BLaER1 treated with 17β-estradiol and CSF1 and Interleukin-3, amounts not matched to agents 10 nM and 100 nM (cell line): Measurements from ENCODE around the gene LSG1.
A peak's percentile ranks its signal among the peaks of the same experiment; 100 is the strongest.

Source experiments
- H3K27ac ChIP-seq, 11 experiments: shearing (Covaris generic); formaldehyde crosslinking; 2 replicates each; pipeline ENCODE4 v1.8.1; 2022
- H3K27me3 ChIP-seq, 11 experiments: shearing (Covaris generic); formaldehyde crosslinking; 2 replicates each; pipeline ENCODE4 v1.8.1; 2022
- H3K36me3 ChIP-seq, 11 experiments: shearing (Covaris generic); formaldehyde crosslinking; 2 replicates each; pipeline ENCODE4 v1.8.1; 2022
- H3K4me1 ChIP-seq, 10 experiments: shearing (Covaris generic); formaldehyde crosslinking; 2 replicates each; pipeline ENCODE4 v1.8.1; 2022
- H3K4me2 ChIP-seq, 11 experiments: shearing (Covaris generic); formaldehyde crosslinking; 2 replicates each; pipeline ENCODE4 v1.8.1; 2022
- H3K4me3 ChIP-seq, 10 experiments: shearing (Covaris generic); formaldehyde crosslinking; 2 replicates each; pipeline ENCODE4 v1.8.1; 2022
- H3K9ac ChIP-seq, 11 experiments: shearing (Covaris generic); formaldehyde crosslinking; 2 replicates each; pipeline ENCODE4 v1.8.1; 2022
- H3K9me3 ChIP-seq, 11 experiments: shearing (Covaris generic); formaldehyde crosslinking; replicated peaks in 1 of 11; 2 replicates each; pipeline ENCODE4 v1.8.1; 2022
- H4K20me1 ChIP-seq, 11 experiments: shearing (Covaris generic); formaldehyde crosslinking; 2 replicates each; pipeline ENCODE4 v1.8.1; 2022
- Cebpa-rat ChIP-seq, 11 experiments: shearing (Covaris generic); IDR thresholded peaks; 2 replicates each; pipeline ENCODE4 v1.8.1; 2022

Gene LSG1

GRCh38 chr3:194671900-194672808 is at the start of gene LSG1:
LSG1 (minus strand) TSS chr3:194672191; CDS start chr3:194672162, 29 bp downstream.
- H4K20me1 ChIP-seq = peaks cover 0 to 42% (median 30%) of the 10 kb centered on the region in 11 experiments; a peak in 16 of 22 replicates
- H3K4me1 ChIP-seq = peaks cover 21 to 36% (median 31%) of the 10 kb centered on the region in 10 experiments
- no peak for TF ChIP-seq Cebpa-rat (IDR thresholded peaks at IDR 0.05)
- peak within 1 kb of the TSS; percentile 74 to 93 (median 87) for H3K4me2 ChIP-seq
- H3K36me3 ChIP-seq = peaks cover 13 to 36% (median 29%) of the 10 kb centered on the region in 11 experiments
- no peaks in the 10 kb centered on the region for H3K9me3 ChIP-seq
- H3K27ac ChIP-seq = peak within 1 kb of the TSS; percentile 90 to 99 (median 98)
- no peaks in the 10 kb centered on the region for H3K27me3 ChIP-seq
- peak within 1 kb of the TSS; percentile 71 to 96 (median 84) for H3K4me3 ChIP-seq
- peak within 1 kb of the TSS; percentile 84 to 98 (median 95) for H3K9ac ChIP-seq

- Histone ChIP-seq H3K9me3 (peaks cover 0 to 10% (median 0%) of the 10 kb centered on the region in 11 experiments; a peak in 3 of 22 replicates), H3K27me3 (no peaks in the 10 kb centered on the region), H3K4me2 (no peak overlapping the region), H3K4me1 (peaks cover 0 to 25% (median 4%) of the 10 kb centered on the region in 10 experiments; a peak in 5 of 20 replicates), H3K27ac (no peak overlapping the region), H3K36me3 (no peaks in the 10 kb centered on the region), H3K4me3 (no peak overlapping the region), H3K9ac (no peak overlapping the region), H4K20me1 (no peaks in the 10 kb centered on the region)
- TF ChIP-seq Cebpa-rat (IDR thresholded peaks at IDR 0.05) = no peak
Observed at GRCh38 chr3:194720048-194720447, 48.1 kb upstream of the LSG1 start.

- no peak overlapping the region for H3K4me2 ChIP-seq
- H3K27ac ChIP-seq = no peak overlapping the region
- no peak overlapping the region for H3K4me3 ChIP-seq
- no peak overlapping the region for H3K9ac ChIP-seq
- H4K20me1 ChIP-seq = no peaks in the 10 kb centered on the region
- TF ChIP-seq Cebpa-rat (IDR thresholded peaks at IDR 0.05) = no peak
- peaks cover 0 to 10% (median 0%) of the 10 kb centered on the region in 11 experiments; a peak in 3 of 22 replicates for H3K9me3 ChIP-seq
- H3K27me3 ChIP-seq = no peaks in the 10 kb centered on the region
- peaks cover 0 to 23% (median 6%) of the 10 kb centered on the region in 10 experiments; a peak in 10 of 20 replicates for H3K4me1 ChIP-seq
- no peaks in the 10 kb centered on the region for H3K36me3 ChIP-seq
Observed at GRCh38 chr3:194718079-194718478, 46.1 kb upstream of the LSG1 start.

GRCh38 chr3:194715022-194715800 is 43.2 kb upstream of the LSG1 start:
- no peak for TF ChIP-seq Cebpa-rat (IDR thresholded peaks at IDR 0.05)
- Histone ChIP-seq H4K20me1 (no peaks in the 10 kb centered on the region), H3K27ac (no peak overlapping the region), H3K27me3 (no peaks in the 10 kb centered on the region), H3K4me3 (no peak overlapping the region), H3K4me2 (peak overlapping the region in 3 of 11 experiments; percentile 13 to 29 (median 16); a peak in 2 of 22 replicates), H3K9me3 (peaks cover 0 to 10% (median 0%) of the 10 kb centered on the region in 11 experiments; a peak in 3 of 22 replicates), H3K4me1 (peaks cover 10 to 34% (median 18%) of the 10 kb centered on the region in 10 experiments), H3K36me3 (no peaks in the 10 kb centered on the region), H3K9ac (no peak overlapping the region)

- H3K4me1 ChIP-seq = peaks cover 10 to 34% (median 18%) of the 10 kb centered on the region in 10 experiments
- peak overlapping the region in 2 of 11 experiments; percentile 17 to 23; a peak in 2 of 22 replicates for H3K4me2 ChIP-seq
- no peak for TF ChIP-seq Cebpa-rat (IDR thresholded peaks at IDR 0.05)
- H3K27ac ChIP-seq = no peak overlapping the region
- no peak overlapping the region for H3K4me3 ChIP-seq
- H3K9me3 ChIP-seq = peaks cover 0 to 4% (median 0%) of the 10 kb centered on the region in 11 experiments; a peak in 3 of 22 replicates
- no peaks in the 10 kb centered on the region for H3K27me3 ChIP-seq
- no peaks in the 10 kb centered on the region for H4K20me1 ChIP-seq
- no peak overlapping the region for H3K9ac ChIP-seq
- H3K36me3 ChIP-seq = no peaks in the 10 kb centered on the region
Observed at GRCh38 chr3:194714564-194714963, 42.6 kb upstream of the LSG1 start.

- H4K20me1 ChIP-seq = no peaks in the 10 kb centered on the region
- no peaks in the 10 kb centered on the region for H3K9me3 ChIP-seq
- no peaks in the 10 kb centered on the region for H3K27me3 ChIP-seq
- peak overlapping the region in 1 of 11 experiments; percentile 23; a peak in 1 of 22 replicates for H3K4me2 ChIP-seq
- no peaks in the 10 kb centered on the region for H3K36me3 ChIP-seq
- TF ChIP-seq Cebpa-rat (IDR thresholded peaks at IDR 0.05) = no peak
- no peak overlapping the region for H3K27ac ChIP-seq
- peaks cover 10 to 34% (median 18%) of the 10 kb centered on the region in 10 experiments for H3K4me1 ChIP-seq
- no peak overlapping the region for H3K4me3 ChIP-seq
- no peak overlapping the region for H3K9ac ChIP-seq
Observed at GRCh38 chr3:194714137-194714455, 42.1 kb upstream of the LSG1 start.

- H3K27me3 ChIP-seq = no peaks in the 10 kb centered on the region
- no peak overlapping the region for H3K9ac ChIP-seq
- H3K4me1 ChIP-seq = peaks cover 10 to 34% (median 18%) of the 10 kb centered on the region in 10 experiments
- no peak overlapping the region for H3K4me2 ChIP-seq
- no peak for TF ChIP-seq Cebpa-rat (IDR thresholded peaks at IDR 0.05)
- no peaks in the 10 kb centered on the region for H3K9me3 ChIP-seq
- H3K4me3 ChIP-seq = no peak overlapping the region
- no peaks in the 10 kb centered on the region for H4K20me1 ChIP-seq
- H3K36me3 ChIP-seq = no peaks in the 10 kb centered on the region
- H3K27ac ChIP-seq = no peak overlapping the region
Observed at GRCh38 chr3:194713299-194714136, 41.5 kb upstream of the LSG1 start.

- Histone ChIP-seq H3K4me1 (peaks cover 10 to 34% (median 18%) of the 10 kb centered on the region in 10 experiments), H3K9ac (no peak overlapping the region)
- no peak for TF ChIP-seq Cebpa-rat (IDR thresholded peaks at IDR 0.05)
Observed at GRCh38 chr3:194711913-194712312, 39.9 kb upstream of the LSG1 start.

More at GRCh38 chr3:194711913-194712312, 39.9 kb upstream of the LSG1 start:
- no peaks in the 10 kb centered on the region for H3K27me3 ChIP-seq
- no peak overlapping the region for H3K27ac ChIP-seq
- H4K20me1 ChIP-seq = no peaks in the 10 kb centered on the region
- H3K9me3 ChIP-seq = peaks cover 0 to 8% (median 0%) of the 10 kb centered on the region in 11 experiments; a peak in 3 of 22 replicates
- H3K4me3 ChIP-seq = no peak overlapping the region
- H3K36me3 ChIP-seq = no peaks in the 10 kb centered on the region
- peak overlapping the region; percentile 4 to 61 (median 42); a peak in 19 of 22 replicates for H3K4me2 ChIP-seq
